T47D (cell line): ENCODE data around the gene RBM23.
"Not testable (repeated sequence)": the region's sequence is repeated elsewhere in the genome, so short reads cannot be mapped to it uniquely, and the experiment has no call there.

Experiments used
- DNase-seq, 2 experiments: peaks; one replicate each; pipeline versions ENCODE4 v3.0.0 to v3.0.0-alpha.2; 2011 to 2012; ENCODE audit warnings: low read depth in 1 of 2, low spot score in 1 of 2
- JUND ChIP-seq: IDR thresholded peaks from 2 replicates; pipeline ENCODE4 v1.6.1; 2012; ENCODE audit warnings: low read depth
- in situ Hi-C: cut with HindIII; loops from 2 replicates; pipeline ENCODE4 v1.10.0; 2016; ENCODE audit warnings: low sequenced_read_pairs, low pct_unique_long_range_greater_than_20kb

Gene RBM23

GRCh38 chr14:22918804-22919600, at the start of gene RBM23:
Gene RBM23 (minus strand): TSS chr14:22919149.
- peak; percentile 70 to 99 for DNase-seq
- no peak for TF ChIP-seq JUND
- in situ Hi-C loops = no loop called here

- DNase-seq = no peak
- TF ChIP-seq JUND = no peak
- in situ Hi-C loops = no loop called here
These were observed 47.9 kb upstream of the RBM23 start for GRCh38 chr14:22966783-22967269.

GRCh38 chr14:22965916-22966782, 47.2 kb upstream of the RBM23 start:
- DNase-seq, in situ Hi-C loops: not testable (repeated sequence)

- in situ Hi-C loops = no loop called here
- TF ChIP-seq JUND = no peak
- no peak for DNase-seq
These were observed 43.2 kb upstream of the RBM23 start for GRCh38 chr14:22962061-22962676.

GRCh38 chr14:22955702-22956569, 37.0 kb upstream of the RBM23 start:
- in situ Hi-C loops = no loop called here
- no peak for TF ChIP-seq JUND
- DNase-seq = no peak

GRCh38 chr14:22952418-22952817, 33.5 kb upstream of the RBM23 start:
- DNase-seq = no peak
- in situ Hi-C loops = no loop called here
- TF ChIP-seq JUND = no peak

- in situ Hi-C loops, DNase-seq: not testable (repeated sequence)
These were observed 32.8 kb upstream of the RBM23 start for GRCh38 chr14:22951795-22952194.

GRCh38 chr14:22945642-22946041, 26.7 kb upstream of the RBM23 start:
- TF ChIP-seq JUND = no peak
- no peak for DNase-seq
- in situ Hi-C loops = no loop called here

- in situ Hi-C loops = no loop called here
- no peak for TF ChIP-seq JUND
These were observed 20.7 kb upstream of the RBM23 start for GRCh38 chr14:22939684-22940083.

GRCh38 chr14:22935156-22935555, 16.2 kb upstream of the RBM23 start:
- no peak for TF ChIP-seq JUND
- no peak for DNase-seq
- in situ Hi-C loops = no loop called here

More at GRCh38 chr14:22939684-22940083, 20.7 kb upstream of the RBM23 start:
- no peak for DNase-seq

GRCh38 chr14:22932146-22932545, 13.2 kb upstream of the RBM23 start:
- no peak for DNase-seq
- in situ Hi-C loops = no loop called here
- no peak for TF ChIP-seq JUND

- DNase-seq = no peak
- in situ Hi-C loops = no loop called here
- TF ChIP-seq JUND = no peak
These were observed 11.0 kb upstream of the RBM23 start for GRCh38 chr14:22929961-22930364.
